Measurements from ENCODE around the gene SLC24A3.

SLC24A3 gene

DNA sequence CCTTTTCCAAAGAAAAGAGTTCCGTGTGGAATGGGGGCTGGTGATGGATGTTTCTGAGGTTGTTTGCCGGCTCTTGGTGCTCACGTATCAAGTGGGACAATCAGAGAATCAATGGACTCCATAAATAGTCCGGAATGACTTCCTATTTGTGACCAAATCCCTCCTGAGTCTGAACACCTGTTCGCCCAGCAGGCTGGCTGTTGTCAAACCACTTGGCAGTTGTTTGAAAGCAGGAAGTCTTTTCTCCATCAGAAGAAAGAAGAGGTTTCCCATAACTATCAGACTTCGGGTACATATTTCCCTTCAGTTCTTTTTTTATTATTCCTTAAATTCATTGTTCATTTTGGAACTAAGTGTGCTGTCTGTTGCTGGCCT, 390.9 kb downstream of the SLC24A3 start:
- no peak for TF ChIP-seq CTCF (IDR thresholded peaks at IDR 0.05; ENCODE audit: low read depth, low read length, poor library complexity, severe bottlenecking)
- no peak for TF ChIP-seq EZH2phosphoT487 (IDR thresholded peaks at IDR 0.05; ENCODE audit: borderline replicate concordance, low read length)
- no peak overlapping the region for H3K4me2 ChIP-seq (ENCODE audit: low read length)
- no peaks in the 10 kb centered on the region for H3K27me3 ChIP-seq (ENCODE audit: control insufficient read depth, low read length)
- H3K9me3 ChIP-seq (ENCODE audit: control insufficient read depth, insufficient read depth, low read length), result no peaks in the 10 kb centered on the region
- no peaks in the 10 kb centered on the region for H3K79me2 ChIP-seq (ENCODE audit: control insufficient read depth, low read length)
- H3K36me3 ChIP-seq (ENCODE audit: control insufficient read depth, low read length), result no peaks in the 10 kb centered on the region
- no peaks in the 10 kb centered on the region for H4K20me1 ChIP-seq (ENCODE audit: control insufficient read depth, insufficient read depth, low read depth, low read length)
- H3K4me3 ChIP-seq (ENCODE audit: low read length), result no peak overlapping the region
- H3K4me1 ChIP-seq (ENCODE audit: control insufficient read depth, low read length), result no peaks in the 10 kb centered on the region
- H3K27ac ChIP-seq (ENCODE audit: low read depth, low read length), result no peak overlapping the region
- no peaks in the 10 kb centered on the region for H3K9me2 ChIP-seq (replicated peaks; ENCODE audit: control insufficient read depth, low read length)
- no peaks in the 10 kb centered on the region for H3F3A ChIP-seq (ENCODE audit: control insufficient read depth, insufficient read depth)

DNA sequence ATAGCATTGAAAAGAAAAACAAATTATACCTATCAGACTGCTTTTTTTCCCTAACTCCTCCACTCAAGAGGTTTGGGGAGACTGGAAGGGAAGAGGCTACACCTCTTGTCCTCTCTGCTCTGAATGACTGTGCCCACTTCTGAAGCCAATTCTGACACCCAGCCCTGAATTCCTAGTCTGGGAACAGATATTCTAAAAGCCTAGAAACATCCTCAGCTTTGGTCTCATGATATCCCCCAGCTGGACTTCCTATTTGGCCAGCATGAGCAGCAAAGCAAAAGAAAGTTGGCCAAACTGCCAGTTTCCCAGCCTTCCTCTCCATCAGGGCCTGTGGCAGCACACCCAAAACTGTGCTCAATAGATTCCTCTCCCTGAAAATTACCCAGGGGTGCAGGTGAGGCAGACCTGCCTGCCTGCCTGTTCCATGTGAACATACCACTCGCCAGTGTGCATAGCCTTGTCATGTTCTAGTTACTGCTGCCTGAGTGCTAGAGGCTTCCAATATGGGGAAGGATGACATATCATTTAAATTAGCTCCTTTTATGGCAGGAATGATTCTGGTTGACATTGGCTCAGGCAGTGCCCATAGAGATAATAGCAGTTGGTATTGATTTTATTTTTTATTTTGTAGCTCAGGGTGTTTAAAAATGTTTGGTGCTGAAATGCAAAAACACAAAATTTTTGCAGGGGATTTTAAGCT, 393.5 kb downstream of the SLC24A3 start:
- no peak overlapping the region for H3K4me2 ChIP-seq (ENCODE audit: low read length)
- no peak overlapping the region for H3K27ac ChIP-seq (ENCODE audit: low read depth, low read length)
- H3K27me3 ChIP-seq (ENCODE audit: control insufficient read depth, low read length), result no peaks in the 10 kb centered on the region
- H3K4me3 ChIP-seq (ENCODE audit: low read length), result no peak overlapping the region
- H3K4me1 ChIP-seq (ENCODE audit: control insufficient read depth, low read length), result no peaks in the 10 kb centered on the region
- no peaks in the 10 kb centered on the region for H3K9me3 ChIP-seq (ENCODE audit: control insufficient read depth, insufficient read depth, low read length)
- H3K79me2 ChIP-seq (ENCODE audit: control insufficient read depth, low read length), result no peaks in the 10 kb centered on the region
- no peaks in the 10 kb centered on the region for H3K36me3 ChIP-seq (ENCODE audit: control insufficient read depth, low read length)
- H3F3A ChIP-seq (ENCODE audit: control insufficient read depth, insufficient read depth), result no peaks in the 10 kb centered on the region
- no peaks in the 10 kb centered on the region for H4K20me1 ChIP-seq (ENCODE audit: control insufficient read depth, insufficient read depth, low read depth, low read length)
- TF ChIP-seq CTCF (IDR thresholded peaks at IDR 0.05; ENCODE audit: low read depth, low read length, poor library complexity, severe bottlenecking), result no peak
- H3K9me2 ChIP-seq (replicated peaks; ENCODE audit: control insufficient read depth, low read length), result no peaks in the 10 kb centered on the region

GRCh38 chr20:19609642-19610223, 397.3 kb downstream of the SLC24A3 start:
- no peak overlapping the region for H3K4me2 ChIP-seq (ENCODE audit: low read length)
- TF ChIP-seq EZH2phosphoT487 (IDR thresholded peaks at IDR 0.05; ENCODE audit: borderline replicate concordance, low read length) (no peak), CTCF (IDR thresholded peaks at IDR 0.05; ENCODE audit: low read depth, low read length, poor library complexity, severe bottlenecking) (no peak)
- H4K20me1 ChIP-seq (ENCODE audit: control insufficient read depth, insufficient read depth, low read depth, low read length), result no peaks in the 10 kb centered on the region
- H3F3A ChIP-seq (ENCODE audit: control insufficient read depth, insufficient read depth), result no peaks in the 10 kb centered on the region
- no peaks in the 10 kb centered on the region for H3K36me3 ChIP-seq (ENCODE audit: control insufficient read depth, low read length)
- no peaks in the 10 kb centered on the region for H3K27me3 ChIP-seq (ENCODE audit: control insufficient read depth, low read length)
- H3K9me3 ChIP-seq (ENCODE audit: control insufficient read depth, insufficient read depth, low read length), result no peaks in the 10 kb centered on the region
- H3K4me3 ChIP-seq (ENCODE audit: low read length), result no peak overlapping the region
- H3K79me2 ChIP-seq (ENCODE audit: control insufficient read depth, low read length), result no peaks in the 10 kb centered on the region
- H3K27ac ChIP-seq (ENCODE audit: low read depth, low read length), result no peak overlapping the region
- no peaks in the 10 kb centered on the region for H3K4me1 ChIP-seq (ENCODE audit: control insufficient read depth, low read length)
- no peaks in the 10 kb centered on the region for H3K9me2 ChIP-seq (replicated peaks; ENCODE audit: control insufficient read depth, low read length)

All from DOHH2 (cell line).